Cardiac fibroblast (primary cell): ENCODE data around the gene SCN2B.

ENCODE experiments used
- DNase-seq, 2 donors: peaks; one replicate each; pipeline versions ENCODE4 v3.0.0 to v3.0.0-alpha.2; 2010; ENCODE audit warnings: low read depth in 2 of 2
- H3K4me3 ChIP-seq, 2 donors: replicated peaks in 1 of 2; 1 replicate in 1 of 2; 2 replicates in 1 of 2; pipeline ENCODE4 v1.5.1; 2011; ENCODE audit warnings: low read depth in 2 of 2, low read length in 2 of 2, mild to moderate bottlenecking in 2 of 2, moderate library complexity in 1 of 2
- CTCF ChIP-seq: IDR thresholded peaks from one replicate; pipeline ENCODE4 v1.5.1; 2011; ENCODE audit warnings: low read depth, mild to moderate bottlenecking, low read length, inconsistent platforms

Gene SCN2B

GRCh38 chr11:118175993-118176777, at the start of gene SCN2B:
Gene SCN2B (minus strand): TSS chr11:118176639. CDS start chr11:118176431, 208 bp downstream.
- no peak for TF ChIP-seq CTCF
- no peak for DNase-seq
- H3K4me3 ChIP-seq: no peak within 1 kb of the TSS

GRCh38 chr11:118224511-118225188, 48.2 kb upstream of the SCN2B start, which contains the start of gene JAML:
Gene JAML (minus strand): TSS chr11:118225011. CDS start chr11:118214866, 10,145 bp downstream.
- H3K4me3 ChIP-seq: no peak within 1 kb of the TSS
- no peak for TF ChIP-seq CTCF
- no peak for DNase-seq

- DNase-seq: no peak
- no peak for TF ChIP-seq CTCF
- H3K4me3 ChIP-seq: no peak overlapping the region
Observed at GRCh38 chr11:118223992-118224391, 47.6 kb upstream of the SCN2B start.

GRCh38 chr11:118223570-118223969, 47.1 kb upstream of the SCN2B start:
- no peak for DNase-seq
- no peak overlapping the region for H3K4me3 ChIP-seq
- no peak for TF ChIP-seq CTCF

- no peak overlapping the region for H3K4me3 ChIP-seq
- no peak for DNase-seq
- TF ChIP-seq CTCF: no peak
Observed at GRCh38 chr11:118222437-118222836, 46.0 kb upstream of the SCN2B start.

GRCh38 chr11:118221419-118221818, 45.0 kb upstream of the SCN2B start:
- TF ChIP-seq CTCF: no peak
- no peak for DNase-seq
- no peak overlapping the region for H3K4me3 ChIP-seq
